HG03066 (cell line): ENCODE data around the gene NKX1-1.

ENCODE experiments used
- ATAC-seq: cut with Tn5 transposase; IDR thresholded peaks from one replicate; pipeline ENCODE4 v1.9.1; 2021; ENCODE audit warnings: low read depth; ENCODE audit not compliant: unreplicated experiment

NKX1-1 gene

GRCh38 chr4:1417522-1418390 lies 11.5 kb upstream of the NKX1-1 start:
- ATAC-seq, result no peak

GRCh38 chr4:1416948-1417260 lies 10.7 kb upstream of the NKX1-1 start:
- no peak for ATAC-seq

GRCh38 chr4:1416051-1416947 lies 10.1 kb upstream of the NKX1-1 start:
- ATAC-seq, result no peak

GRCh38 chr4:1415681-1415981 lies 9.4 kb upstream of the NKX1-1 start:
- no peak for ATAC-seq

GRCh38 chr4:1414831-1415680 lies 8.8 kb upstream of the NKX1-1 start:
- ATAC-seq, result no peak

- no peak for ATAC-seq
These were observed 7.6 kb upstream of the NKX1-1 start for GRCh38 chr4:1413687-1414479.

GRCh38 chr4:1413204-1413663 lies 7.0 kb upstream of the NKX1-1 start:
- no peak for ATAC-seq

- no peak for ATAC-seq
These were observed 6.3 kb upstream of the NKX1-1 start for GRCh38 chr4:1412376-1413203.

GRCh38 chr4:1411436-1412375 lies 5.5 kb upstream of the NKX1-1 start:
- no peak for ATAC-seq

GRCh38 chr4:1410491-1411325 lies 4.5 kb upstream of the NKX1-1 start:
- no peak for ATAC-seq

- ATAC-seq, result no peak
These were observed 3.5 kb upstream of the NKX1-1 start for GRCh38 chr4:1409491-1410425.

- ATAC-seq, result no peak
These were observed 2.8 kb upstream of the NKX1-1 start for GRCh38 chr4:1409079-1409478.

GRCh38 chr4:1408418-1408817 lies 2.2 kb upstream of the NKX1-1 start:
- no peak for ATAC-seq

- no peak for ATAC-seq
These were observed 1.6 kb upstream of the NKX1-1 start for GRCh38 chr4:1407657-1408333.

- ATAC-seq, result no peak
These were observed 877 bp upstream of the NKX1-1 start for GRCh38 chr4:1406981-1407656.
